ENCODE results near the gene HSD17B4.

GRCh38 chr5:119465640-119466039, 13.3 kb downstream of the HSD17B4 start:
- TF ChIP-seq EZH2 (IDR thresholded peaks at IDR 0.05; ENCODE audit: borderline replicate concordance, low read length) (no peak), CTCF (IDR thresholded peaks at IDR 0.05; ENCODE audit: low read length) (no peak)

All from OCI-LY1 (cell line).